OCI-LY1 (cell line): ENCODE results near the gene DNAI7.

Experiments used
- CTCF ChIP-seq: fragments of 200-600 bp; sonication (generic), shearing (Covaris generic); IDR thresholded peaks from 2 replicates; pipeline ENCODE4 v1.5.1; 2017; ENCODE audit warnings: mild to moderate bottlenecking, antibody characterized with exemption, low read length, moderate library complexity, mixed read lengths
- EZH2 ChIP-seq: fragments of 200-600 bp; sonication (generic), shearing (Covaris generic); IDR thresholded peaks from 2 replicates; pipeline ENCODE4 v1.8.0; 2017; ENCODE audit warnings: borderline replicate concordance, mixed run types, mild to moderate bottlenecking, antibody characterized with exemption, low read length, moderate library complexity, mixed read lengths

DNA sequence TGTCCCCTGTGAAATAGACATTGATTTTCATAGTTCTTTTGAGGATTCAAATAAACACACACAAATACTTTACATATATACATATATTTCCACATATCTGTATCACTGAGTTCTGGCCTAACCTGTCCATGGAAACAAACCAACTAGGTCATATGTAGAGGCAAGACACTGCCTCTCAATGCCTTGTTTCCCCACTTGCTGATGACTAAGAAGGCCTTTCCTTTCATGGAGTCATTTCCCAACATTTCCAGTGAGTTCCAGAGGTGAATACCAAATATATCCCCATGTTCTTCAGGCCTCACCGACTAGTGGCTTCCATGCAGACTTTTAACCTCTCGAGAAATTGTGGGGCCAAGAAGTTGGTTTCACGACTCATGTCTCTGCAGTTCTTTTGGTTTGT is 120.8 kb downstream of the DNAI7 start:
- no peak for TF ChIP-seq CTCF
- no peak for TF ChIP-seq EZH2
